SK-N-SH treated with all-trans-retinoic acid at 6 μM for 48 hours (cell line): ENCODE measurements around the gene CALHM4.

Source experiments
- ATAC-seq: fragments of 200-7000 bp; cut with Tn5 transposase; 3 replicates; pipeline ENCODE4 v1.9.1; 2020; ENCODE audit warnings: mild to moderate bottlenecking, moderate library complexity
- ARNTL ChIP-seq: fragments of 450-650 bp; formaldehyde crosslinking; IDR thresholded peaks from 2 replicates; pipeline ENCODE4 v1.5.0; 2020; ENCODE audit warnings: low read depth, mild to moderate bottlenecking, moderate library complexity, borderline replicate concordance
- CREB5 ChIP-seq: fragments of 250-450 bp; sonication (Bioruptor Pico); IDR thresholded peaks from 2 replicates; pipeline ENCODE4 v1.5.1; 2020; ENCODE audit warnings: low read depth, mild to moderate bottlenecking, moderate library complexity
- CSRNP3 ChIP-seq: fragments of 250-450 bp; sonication (Bioruptor Pico); IDR thresholded peaks from 2 replicates; pipeline ENCODE4 v1.5.1; 2021; ENCODE audit warnings: mild to moderate bottlenecking, moderate library complexity
- ESRRG ChIP-seq: fragments of 250-450 bp; sonication (Bioruptor Pico); IDR thresholded peaks from 2 replicates; pipeline ENCODE4 v1.6.1; 2021; ENCODE audit warnings: mild to moderate bottlenecking
- GLIS3 ChIP-seq: fragments of 250-450 bp; sonication (Bioruptor Pico); IDR thresholded peaks from 2 replicates; pipeline ENCODE4 v1.5.0; 2020; ENCODE audit warnings: mild to moderate bottlenecking, moderate library complexity
- OSR1 ChIP-seq: fragments of 250-450 bp; sonication (Bioruptor Pico); IDR thresholded peaks from 2 replicates; pipeline ENCODE4 v1.8.0; 2022; ENCODE audit warnings: moderate library complexity, mild to moderate bottlenecking, inconsistent platforms
- PATZ1 ChIP-seq: fragments of 250-450 bp; sonication (Bioruptor Pico); IDR thresholded peaks from 2 replicates; pipeline ENCODE4 v1.8.0; 2020; ENCODE audit warnings: mild to moderate bottlenecking, moderate library complexity, borderline replicate concordance
- POU6F1 ChIP-seq: fragments of 250-450 bp; sonication (Bioruptor Pico); IDR thresholded peaks from 2 replicates; pipeline ENCODE4 v1.8.0; 2021; ENCODE audit warnings: low read depth, mild to moderate bottlenecking, moderate library complexity, borderline replicate concordance
- RARB ChIP-seq: fragments of 250-450 bp; sonication (Bioruptor Pico); IDR thresholded peaks from 2 replicates; pipeline ENCODE4 v1.8.0; 2021; ENCODE audit warnings: mild to moderate bottlenecking, moderate library complexity
- SNAI2 ChIP-seq: fragments of 250-450 bp; sonication (Bioruptor Pico); IDR thresholded peaks from 2 replicates; pipeline ENCODE4 v1.5.0; 2020; ENCODE audit warnings: mild to moderate bottlenecking, moderate library complexity
- TCF4 ChIP-seq: fragments of 250-450 bp; sonication (Bioruptor Pico); IDR thresholded peaks from 2 replicates; pipeline ENCODE4 v1.8.0; 2021; ENCODE audit warnings: mild to moderate bottlenecking, moderate library complexity, borderline replicate concordance
- TOX ChIP-seq: fragments of 250-450 bp; sonication (Bioruptor Pico); IDR thresholded peaks from 2 replicates; pipeline ENCODE4 v1.8.0; 2021; ENCODE audit warnings: mild to moderate bottlenecking, moderate library complexity, borderline replicate concordance
- TSHZ2 ChIP-seq: fragments of 250-450 bp; sonication (Bioruptor Pico); IDR thresholded peaks from 2 replicates; pipeline ENCODE4 v1.5.0; 2020; ENCODE audit warnings: mild to moderate bottlenecking, moderate library complexity
- ZFP3 ChIP-seq: fragments of 250-450 bp; sonication (Bioruptor Pico); IDR thresholded peaks from 2 replicates; pipeline ENCODE4 v1.5.0; 2020; ENCODE audit warnings: mild to moderate bottlenecking, moderate library complexity
- ZNF565 ChIP-seq: fragments of 450-650 bp; formaldehyde crosslinking; conservative IDR thresholded peaks from 2 replicates; pipeline ENCODE4 v1.5.0; 2020; ENCODE audit warnings: low read depth, mild to moderate bottlenecking, moderate library complexity
- ZNF8 ChIP-seq: fragments of 450-650 bp; formaldehyde crosslinking; IDR thresholded peaks from 2 replicates; pipeline ENCODE4 v1.5.0; 2020; ENCODE audit warnings: mild to moderate bottlenecking, moderate library complexity

The CALHM4 gene

GRCh38 chr6:116561377-116562018 is 7.9 kb downstream of the CALHM4 start:
- peak; percentile 64 for ATAC-seq

GRCh38 chr6:116562019-116562403 is 8.5 kb downstream of the CALHM4 start:
- no peak for TF ChIP-seq GLIS3
- TF ChIP-seq ZNF8 (CRISPR knock-in tag), result no peak
- TF ChIP-seq TOX (CRISPR knock-in tag), result no peak
- no peak for TF ChIP-seq CSRNP3 (CRISPR knock-in tag)
- TF ChIP-seq RARB (CRISPR knock-in tag), result no peak
- no peak for ATAC-seq

More at GRCh38 chr6:116561377-116562018, 7.9 kb downstream of the CALHM4 start:
- TF ChIP-seq CSRNP3 (CRISPR knock-in tag) (no peak), PATZ1 (CRISPR knock-in tag) (no peak), ZFP3 (CRISPR knock-in tag) (no peak), POU6F1 (CRISPR knock-in tag) (no peak), TSHZ2 (CRISPR knock-in tag) (no peak), CREB5 (CRISPR knock-in tag) (no peak), TCF4 (CRISPR knock-in tag) (no peak), TOX (CRISPR knock-in tag) (no peak), GLIS3 (no peak), SNAI2 (CRISPR knock-in tag) (no peak), ZNF8 (CRISPR knock-in tag) (no peak)

- TF ChIP-seq TCF4 (CRISPR knock-in tag) (no peak), CREB5 (CRISPR knock-in tag) (no peak)
- TF ChIP-seq, all 23 proteins: peak for 0
- ATAC-seq, result no peak
Measured at GRCh38 chr6:116562614-116563013, 9.1 kb downstream of the CALHM4 start.

GRCh38 chr6:116563830-116564229 is 10.3 kb downstream of the CALHM4 start:
- no peak for ATAC-seq
- no peak for TF ChIP-seq ZNF565 (CRISPR knock-in tag)
- TF ChIP-seq POU6F1 (CRISPR knock-in tag), result no peak
- TF ChIP-seq GLIS3, result no peak
- TF ChIP-seq OSR1 (CRISPR knock-in tag), result no peak
- no peak for TF ChIP-seq ZFP3 (CRISPR knock-in tag)
- TF ChIP-seq ARNTL (CRISPR knock-in tag), result no peak
- TF ChIP-seq ZNF8 (CRISPR knock-in tag), result no peak
- no peak for TF ChIP-seq TSHZ2 (CRISPR knock-in tag)
- TF ChIP-seq RARB (CRISPR knock-in tag), result no peak
- no peak for TF ChIP-seq ESRRG
